ENCODE results near the gene KCNH2. TPM values are rescaled to one million over a fixed set of nuclear protein-coding genes. Genes with fewer than 3 reads are reported as not detected.

KCNH2 gene
- total and polyA plus RNA-seq, 2 of the 8 experiments (the other 6 are each of a cell fraction or from before 2014, with no cell fraction given): 8.0 to 15.0 TPM

GRCh38 chr7:150938566-150938965, 39.6 kb downstream of the KCNH2 start (continued):
- TF ChIP-seq CHD7 (IDR thresholded peaks at IDR 0.05; ENCODE audit: insufficient replicate concordance, low read length): no peak
- TF ChIP-seq EGR1 (IDR thresholded peaks at IDR 0.05; ENCODE audit: borderline replicate concordance, low read depth, low read length): no peak
- no peak for TF ChIP-seq JUND (IDR thresholded peaks at IDR 0.05; ENCODE audit: low read length)

All from H1 (cell line).